GM19025 (cell line): ENCODE data around the gene CNN3.
A peak's percentile ranks its signal among the peaks of the same experiment; 100 is the strongest.

Experiments used
- ATAC-seq: cut with Tn5 transposase; IDR thresholded peaks from one replicate; pipeline ENCODE4 v1.9.1; 2021; ENCODE audit warnings: mild to moderate bottlenecking, low read depth, moderate library complexity; ENCODE audit not compliant: unreplicated experiment

Gene CNN3

GRCh38 chr1:94863297-94863911, 63.5 kb downstream of the CNN3 start:
- ATAC-seq: no peak

GRCh38 chr1:94862718-94863117, 64.2 kb downstream of the CNN3 start:
- ATAC-seq: no peak

GRCh38 chr1:94859174-94859573, 67.7 kb downstream of the CNN3 start:
- no peak for ATAC-seq

- ATAC-seq: no peak
Measured at GRCh38 chr1:94858276-94858675, 68.6 kb downstream of the CNN3 start.

- no peak for ATAC-seq
Measured at GRCh38 chr1:94856868-94857267, 70.0 kb downstream of the CNN3 start.

GRCh38 chr1:94856004-94856403, 70.9 kb downstream of the CNN3 start:
- no peak for ATAC-seq

- ATAC-seq: no peak
Measured at GRCh38 chr1:94855307-94855700, 71.6 kb downstream of the CNN3 start.

- peak; percentile 98 for ATAC-seq
Measured at GRCh38 chr1:94854458-94855306, 72.2 kb downstream of the CNN3 start.

GRCh38 chr1:94852788-94853187, 74.1 kb downstream of the CNN3 start:
- ATAC-seq: no peak

GRCh38 chr1:94851571-94851970, 75.3 kb downstream of the CNN3 start:
- ATAC-seq: no peak
